HG03575 (cell line): ENCODE measurements around the gene ACSF2.

Experiments
- ATAC-seq: cut with Tn5 transposase; IDR thresholded peaks from one replicate; pipeline ENCODE4 v1.9.1; 2021; ENCODE audit not compliant: unreplicated experiment, insufficient number of reproducible peaks, low FRiP score; ENCODE audit errors: extremely low read depth

ACSF2 gene

GRCh38 chr17:50458701-50459676 is 33.0 kb downstream of the ACSF2 start:
- no peak for ATAC-seq

- ATAC-seq: no peak
Observed at GRCh38 chr17:50459756-50460155, 33.7 kb downstream of the ACSF2 start.

DNA sequence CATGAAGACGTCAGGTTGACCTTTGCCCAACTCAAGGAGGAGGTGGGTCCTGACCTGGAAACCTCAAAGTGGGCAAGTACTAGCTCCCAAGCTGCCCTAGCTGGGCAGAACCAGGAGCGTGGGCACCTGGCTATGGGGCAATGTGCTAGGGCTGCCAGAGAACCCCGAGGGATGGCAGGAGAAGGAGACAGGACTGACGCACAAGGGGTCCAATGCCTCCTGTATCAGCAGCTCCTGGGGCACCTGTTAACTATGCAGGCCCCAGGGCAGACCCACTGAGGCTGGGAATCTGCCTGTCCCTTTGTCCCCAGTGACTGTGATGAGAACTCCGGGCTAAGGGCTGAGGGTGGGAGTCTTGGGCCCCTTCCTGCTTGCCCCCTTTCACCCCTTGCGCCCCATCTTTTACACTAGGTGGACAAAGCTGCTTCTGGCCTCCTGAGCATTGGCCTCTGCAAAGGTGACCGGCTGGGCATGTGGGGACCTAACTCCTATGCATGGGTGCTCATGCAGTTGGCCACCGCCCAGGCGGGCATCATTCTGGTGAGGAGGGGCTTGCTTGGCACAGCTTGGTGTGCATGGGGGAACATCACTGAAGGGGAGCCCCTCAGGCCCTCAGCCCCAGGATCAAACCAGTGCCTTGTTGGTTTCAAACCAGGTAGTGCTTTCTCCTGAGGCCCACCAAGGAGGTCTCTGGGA is 35.0 kb downstream of the ACSF2 start:
- no peak for ATAC-seq

- ATAC-seq: no peak
Observed at GRCh38 chr17:50461550-50462132, 35.6 kb downstream of the ACSF2 start.

- no peak for ATAC-seq
Observed at GRCh38 chr17:50462446-50462845, 36.4 kb downstream of the ACSF2 start.

- ATAC-seq: no peak
Observed at GRCh38 chr17:50464121-50464520, 38.1 kb downstream of the ACSF2 start.

DNA sequence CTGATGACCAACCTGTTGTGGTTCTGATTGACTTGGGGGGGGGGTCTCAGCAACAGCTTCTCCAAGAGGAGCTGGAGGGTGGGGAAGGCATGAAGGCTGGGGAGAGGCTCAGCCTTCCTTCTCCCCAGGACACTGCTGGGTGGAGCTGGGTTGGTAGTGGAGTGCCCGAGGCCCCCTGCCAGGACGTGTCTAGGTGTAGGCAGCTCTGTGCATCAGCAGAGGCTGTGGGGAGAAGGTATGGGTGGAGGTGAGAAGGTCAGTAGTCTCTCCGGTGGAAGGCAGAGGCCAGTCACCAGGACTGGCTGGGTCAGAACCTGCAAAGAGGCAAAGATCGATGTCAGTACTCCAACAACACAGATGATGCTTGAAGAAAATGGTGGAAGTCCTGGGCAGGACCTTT is 38.7 kb downstream of the ACSF2 start:
- ATAC-seq: no peak

DNA sequence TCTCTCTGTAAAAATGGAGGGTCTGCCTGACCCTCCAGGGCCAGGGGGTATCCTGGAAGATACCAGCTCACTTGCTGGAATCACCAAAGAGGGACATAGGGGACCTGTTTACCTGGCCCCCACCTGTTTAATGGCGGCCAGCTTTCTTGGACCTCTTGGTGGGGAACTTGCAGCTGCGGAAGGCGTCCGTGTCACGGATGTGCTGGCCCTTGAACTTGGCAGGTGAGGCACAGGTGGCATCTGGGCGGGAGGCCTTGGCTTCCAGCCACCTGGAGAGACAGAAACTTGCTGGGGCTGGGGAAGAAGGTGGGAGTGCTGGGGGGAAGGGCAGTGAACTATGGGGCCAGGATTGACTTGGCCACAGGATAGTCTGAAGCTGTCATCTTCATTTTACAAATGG is 39.2 kb downstream of the ACSF2 start:
- no peak for ATAC-seq

GRCh38 chr17:50465635-50466034 is 39.6 kb downstream of the ACSF2 start:
- no peak for ATAC-seq

DNA sequence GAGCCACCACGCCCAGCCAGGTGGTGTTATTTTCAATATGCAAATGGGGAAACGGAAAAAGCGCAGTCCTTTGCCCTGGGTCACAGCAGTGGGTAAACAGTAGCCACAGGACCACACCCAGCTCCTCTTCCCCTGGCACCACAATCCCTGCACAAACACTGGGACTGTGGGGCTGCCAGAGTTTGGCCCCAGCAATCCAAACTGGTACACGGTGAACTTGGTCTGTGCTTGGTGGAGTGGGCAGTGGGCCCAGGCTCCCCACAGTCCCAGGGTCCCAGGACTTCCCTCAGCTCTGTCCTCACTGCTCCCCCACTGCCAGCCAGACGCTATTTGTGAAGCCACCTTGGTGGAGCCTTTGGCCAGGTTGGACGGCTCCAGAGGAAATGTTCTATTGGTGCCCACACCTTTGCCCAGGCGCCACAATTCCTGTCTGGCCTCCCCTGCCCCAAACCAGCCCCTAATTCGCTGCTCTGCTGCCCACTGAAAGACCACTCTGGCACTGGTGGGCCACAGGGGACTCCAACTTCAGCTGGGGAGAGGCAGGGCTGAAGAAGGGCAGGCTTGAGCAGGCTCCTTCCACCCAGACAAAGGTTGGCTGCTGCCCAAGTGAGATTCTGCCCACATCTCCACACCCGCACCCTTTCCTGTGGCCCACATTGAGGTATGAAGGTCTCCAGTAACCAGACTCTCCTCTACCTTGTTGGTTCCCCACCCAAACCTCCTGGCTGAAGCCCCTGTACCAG is 40.5 kb downstream of the ACSF2 start:
- ATAC-seq: no peak

GRCh38 chr17:50467114-50467854 is 41.3 kb downstream of the ACSF2 start:
- no peak for ATAC-seq

- ATAC-seq: no peak
Observed at GRCh38 chr17:50467855-50468303, 41.9 kb downstream of the ACSF2 start.

DNA sequence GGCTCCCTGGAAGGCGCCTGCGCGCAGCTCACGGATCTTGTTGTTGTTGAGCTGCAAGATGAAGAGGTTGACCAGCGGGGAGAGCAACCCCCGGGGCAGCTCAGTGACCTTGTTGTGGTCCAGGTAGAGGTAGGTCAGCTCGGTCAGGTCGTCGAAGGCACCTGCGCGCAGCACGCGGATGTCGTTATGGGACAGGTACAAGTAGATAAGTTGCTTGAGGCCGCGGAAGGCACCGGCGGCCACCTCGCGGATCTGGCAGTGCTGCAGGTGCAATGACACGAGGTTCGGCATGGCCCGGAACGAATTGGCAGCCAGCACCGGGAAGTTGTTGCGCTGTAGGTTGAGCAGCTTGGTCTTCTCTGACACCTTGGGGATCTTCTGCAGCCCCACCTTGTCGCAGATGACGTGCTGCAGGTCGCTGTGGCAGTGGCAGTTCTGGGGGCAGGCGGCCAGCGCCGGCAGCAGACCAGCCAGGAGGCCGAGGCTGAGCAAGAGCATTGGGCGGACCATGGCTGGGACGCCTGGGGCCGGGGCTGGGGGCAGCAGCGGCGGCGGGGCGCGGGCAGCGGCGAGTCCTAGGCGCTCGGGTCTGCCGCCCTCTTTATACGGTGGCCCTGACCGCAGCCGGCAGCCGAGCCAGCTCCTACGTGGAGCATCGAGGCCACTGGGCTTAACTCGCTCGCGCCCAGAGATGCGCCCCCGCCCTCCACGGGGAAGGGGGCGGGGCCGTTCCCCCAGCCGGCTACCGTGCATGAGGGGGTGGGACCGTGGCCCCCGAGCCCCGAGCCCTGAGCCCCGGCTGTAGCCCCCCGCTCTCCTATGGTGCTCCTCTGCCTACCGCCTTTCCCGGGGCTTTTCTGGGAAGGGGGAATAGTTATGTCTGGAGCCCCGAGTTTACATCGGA is 42.5 kb downstream of the ACSF2 start, which contains the start of gene CHAD:
TSS of gene CHAD (minus strand) at position 577 of the 904 bp plus-strand sequence. CDS start at position 510, 67 bp downstream.
- no peak for ATAC-seq

GRCh38 chr17:50469208-50469605 is 43.2 kb downstream of the ACSF2 start:
- no peak for ATAC-seq

DNA sequence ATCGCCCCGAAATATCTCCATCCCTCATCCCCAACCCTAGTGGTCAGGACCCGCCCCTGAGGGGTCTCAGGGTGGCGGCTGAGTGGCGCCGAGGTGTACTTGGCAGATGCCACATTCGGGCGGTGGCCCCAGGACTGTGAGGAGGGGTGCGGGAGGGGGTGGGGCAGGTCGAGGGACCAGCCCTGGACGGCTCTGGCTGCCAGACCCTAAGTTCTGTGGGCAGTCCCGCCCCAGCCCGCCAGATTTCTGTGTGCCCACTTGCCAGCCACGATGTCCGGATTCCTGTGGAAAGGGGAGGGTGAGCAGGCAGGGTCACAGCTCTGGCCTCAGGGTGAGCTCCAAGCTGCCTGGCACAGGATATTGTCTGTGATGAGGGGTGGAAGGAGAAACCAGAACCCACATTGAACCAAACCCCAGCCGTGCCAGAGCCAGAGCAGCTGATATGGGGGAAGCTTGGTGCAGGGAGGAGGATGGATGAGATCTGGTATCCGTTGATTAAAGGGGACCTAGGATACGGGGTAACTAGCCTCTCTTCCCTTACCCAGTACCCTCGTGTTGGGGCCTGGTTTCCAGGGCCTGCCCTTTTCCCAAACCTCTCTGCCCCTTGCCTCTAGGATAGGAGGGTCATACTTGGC is 43.8 kb downstream of the ACSF2 start:
- ATAC-seq: no peak

GRCh38 chr17:50470426-50470825 is 44.4 kb downstream of the ACSF2 start:
- no peak for ATAC-seq
